NT2/D1 (cell line): Measurements from ENCODE around the gene IRX4.

Experiments used
- DNase-seq: peaks from one replicate; pipeline ENCODE4 v3.0.0-alpha.2; 2011; ENCODE audit warnings: low read depth, low spot score
- H3K27me3 ChIP-seq: 2 replicates; pipeline ENCODE4 v1.6.0; 2011; ENCODE audit warnings: mild to moderate bottlenecking; ENCODE audit not compliant: insufficient read length, insufficient read depth
- H3K36me3 ChIP-seq: 2 replicates; pipeline ENCODE4 v1.6.1; 2011; ENCODE audit warnings: mild to moderate bottlenecking, low read length, mixed read lengths; ENCODE audit not compliant: insufficient read depth, insufficient read length
- H3K4me1 ChIP-seq: 2 replicates; pipeline ENCODE4 v1.5.1; 2011; ENCODE audit not compliant: insufficient read depth, insufficient read length
- H3K4me3 ChIP-seq: 2 replicates; pipeline ENCODE4 v1.5.1; 2011; ENCODE audit warnings: low read depth; ENCODE audit not compliant: insufficient read length
- H3K9ac ChIP-seq: 2 replicates; pipeline ENCODE4 v1.6.0; 2011; ENCODE audit warnings: low read depth; ENCODE audit not compliant: insufficient read length
- H3K9me3 ChIP-seq: 2 replicates; pipeline ENCODE4 v1.5.1; 2011; ENCODE audit warnings: mild to moderate bottlenecking, low read length; ENCODE audit not compliant: insufficient read depth
- SUZ12 ChIP-seq: IDR thresholded peaks from 2 replicates; pipeline ENCODE4 v1.6.1; 2011; ENCODE audit not compliant: insufficient read length, insufficient read depth; ENCODE audit errors: extremely low read depth
- YY1 ChIP-seq: IDR thresholded peaks from 2 replicates; pipeline ENCODE4 v1.6.1; 2011; ENCODE audit not compliant: insufficient read length, insufficient read depth
- ZNF274 ChIP-seq: IDR thresholded peaks from 2 replicates; pipeline ENCODE4 v1.6.1; 2011; ENCODE audit warnings: mild to moderate bottlenecking, low read depth, low read length

The IRX4 gene

DNA sequence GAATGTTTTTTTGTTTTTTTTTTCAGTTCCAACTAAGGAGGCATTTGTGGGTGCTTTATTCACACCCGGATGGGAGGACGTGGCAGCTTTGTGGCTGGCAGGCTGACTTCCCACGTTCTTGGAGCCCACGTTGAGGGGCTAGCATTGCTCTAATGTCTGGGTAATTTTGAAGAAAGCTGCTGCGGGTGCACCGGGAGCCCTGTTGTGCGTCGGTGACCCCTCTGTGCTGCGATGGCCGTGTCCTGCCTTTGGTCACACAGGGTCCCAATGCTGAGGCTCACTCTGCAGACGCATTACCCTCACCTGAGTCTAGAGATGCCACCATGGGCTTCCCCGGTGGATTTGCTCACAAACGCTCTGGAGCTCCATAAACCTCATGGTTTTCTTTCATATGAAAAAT lies 47.3 kb downstream of the IRX4 start:
- Histone ChIP-seq H3K9ac (no peak overlapping the region), H3K36me3 (no peaks in the 10 kb centered on the region), H3K9me3 (no peaks in the 10 kb centered on the region), H3K27me3 (no peaks in the 10 kb centered on the region), H3K4me3 (no peak overlapping the region), H3K4me1 (peaks cover 14% of the 10 kb centered on the region)
- DNase-seq, result no peak
- no peak for TF ChIP-seq ZNF274
- no peak for TF ChIP-seq YY1
- TF ChIP-seq SUZ12, result no peak

DNA sequence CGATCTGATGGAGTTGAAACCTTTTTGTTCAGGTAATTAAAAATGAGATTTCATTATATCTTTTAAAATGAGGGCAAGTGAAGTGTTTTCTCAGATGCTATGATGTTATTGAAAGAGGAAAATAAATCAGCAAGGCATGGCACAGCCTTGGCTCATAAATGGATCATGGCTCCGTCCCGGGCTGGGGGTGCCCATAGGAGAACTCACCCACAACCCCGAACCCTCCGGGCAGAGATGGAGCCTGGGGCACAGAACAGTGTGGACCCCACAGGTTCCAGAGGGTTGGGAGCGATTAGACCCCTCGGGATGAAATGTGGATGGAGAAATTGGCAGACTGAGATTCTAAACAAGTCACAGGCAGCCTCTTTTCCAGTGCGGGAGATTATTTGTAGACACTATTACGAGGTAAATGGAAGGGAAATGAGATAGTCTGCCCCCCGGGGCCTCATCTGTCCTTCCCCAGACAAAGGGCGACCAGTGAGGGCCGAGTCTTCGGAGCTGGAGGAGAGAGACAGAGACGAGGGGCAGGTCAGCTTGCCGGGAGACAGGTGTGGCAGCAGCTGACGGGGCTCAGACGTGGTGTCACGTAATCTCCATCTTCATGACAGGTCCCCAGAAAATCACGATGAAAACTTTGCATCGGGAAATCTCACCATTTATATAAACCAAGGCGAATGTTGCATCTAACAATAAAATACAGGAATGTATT lies 47.9 kb downstream of the IRX4 start:
- Histone ChIP-seq H3K9ac (no peak overlapping the region), H3K27me3 (no peaks in the 10 kb centered on the region), H3K4me3 (no peak overlapping the region), H3K4me1 (peaks cover 14% of the 10 kb centered on the region), H3K9me3 (no peaks in the 10 kb centered on the region), H3K36me3 (no peaks in the 10 kb centered on the region)
- TF ChIP-seq YY1 (no peak), SUZ12 (no peak), ZNF274 (no peak)
- no peak for DNase-seq

DNA sequence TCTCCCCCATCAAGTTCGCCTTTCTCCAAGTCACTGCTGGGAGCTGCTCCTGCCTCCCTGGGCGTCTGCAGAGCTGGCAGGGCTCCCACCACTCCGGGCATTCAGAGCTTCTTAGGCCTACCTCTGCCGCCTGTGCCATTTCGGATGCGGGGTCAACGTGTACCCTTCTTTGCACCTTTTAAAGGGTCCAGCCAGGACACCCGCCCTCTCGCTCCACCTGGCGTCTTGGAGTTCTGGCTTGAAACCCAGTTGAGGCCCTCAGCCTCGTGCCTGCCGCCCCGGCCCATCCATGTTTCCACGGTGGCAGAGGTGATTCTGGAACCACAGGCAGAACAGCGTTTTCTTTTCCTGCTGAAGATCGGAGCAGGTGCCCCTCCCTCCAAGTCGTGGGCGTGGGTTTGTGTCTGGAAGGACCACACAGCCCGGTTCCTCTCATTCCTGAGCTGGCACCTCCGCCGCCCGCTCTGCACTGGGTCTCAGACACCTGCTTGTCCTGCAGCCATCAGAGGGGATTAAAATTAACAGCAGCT lies 48.6 kb downstream of the IRX4 start:
- no peak for DNase-seq
- Histone ChIP-seq H3K4me1 (peaks cover 14% of the 10 kb centered on the region), H3K9ac (no peak overlapping the region), H3K9me3 (no peaks in the 10 kb centered on the region), H3K4me3 (no peak overlapping the region), H3K36me3 (no peaks in the 10 kb centered on the region), H3K27me3 (no peaks in the 10 kb centered on the region)
- no peak for TF ChIP-seq YY1
- no peak for TF ChIP-seq SUZ12
- no peak for TF ChIP-seq ZNF274

DNA sequence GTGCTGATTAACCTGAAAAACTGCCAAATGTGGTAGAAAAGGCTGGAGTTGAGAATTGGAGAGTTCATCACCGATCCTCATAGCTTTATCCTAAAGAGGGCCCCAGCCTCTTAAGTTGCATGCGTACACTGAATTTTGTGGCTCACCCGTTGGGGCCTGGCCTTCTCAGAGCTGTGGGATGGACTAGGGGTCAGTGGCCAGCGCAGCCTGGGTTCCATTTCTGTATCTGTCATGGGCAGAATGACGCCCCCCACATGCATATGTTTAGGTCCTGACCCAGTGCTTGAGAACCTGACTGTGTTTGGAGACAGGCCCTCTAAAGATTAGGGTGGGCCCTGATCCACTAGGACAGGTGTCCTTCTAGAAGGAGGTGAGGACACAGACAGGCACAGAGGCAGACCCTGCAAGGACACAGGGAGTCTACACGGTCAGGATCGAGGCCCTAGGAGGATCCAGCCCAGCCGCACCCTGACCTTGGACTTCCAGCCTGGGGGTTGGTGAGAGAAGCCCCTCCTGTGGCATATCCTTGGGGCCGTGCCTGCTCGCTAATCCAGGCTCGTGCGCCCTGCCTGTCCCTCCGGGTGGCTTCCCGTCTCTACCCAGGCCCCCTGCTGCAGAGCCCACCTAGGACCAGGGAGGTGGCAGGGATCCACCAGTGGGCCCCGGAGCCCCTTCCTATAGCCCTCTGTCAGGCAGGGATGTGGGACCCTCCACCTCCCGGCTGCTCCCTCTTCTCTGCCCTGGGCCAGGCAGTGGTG lies 49.3 kb downstream of the IRX4 start:
- Histone ChIP-seq H3K36me3 (no peaks in the 10 kb centered on the region), H3K9me3 (no peaks in the 10 kb centered on the region), H3K27me3 (no peaks in the 10 kb centered on the region), H3K4me1 (peaks cover 14% of the 10 kb centered on the region), H3K9ac (no peak overlapping the region), H3K4me3 (no peak overlapping the region)
- TF ChIP-seq ZNF274 (no peak), SUZ12 (no peak), YY1 (no peak)
- DNase-seq, result no peak

DNA sequence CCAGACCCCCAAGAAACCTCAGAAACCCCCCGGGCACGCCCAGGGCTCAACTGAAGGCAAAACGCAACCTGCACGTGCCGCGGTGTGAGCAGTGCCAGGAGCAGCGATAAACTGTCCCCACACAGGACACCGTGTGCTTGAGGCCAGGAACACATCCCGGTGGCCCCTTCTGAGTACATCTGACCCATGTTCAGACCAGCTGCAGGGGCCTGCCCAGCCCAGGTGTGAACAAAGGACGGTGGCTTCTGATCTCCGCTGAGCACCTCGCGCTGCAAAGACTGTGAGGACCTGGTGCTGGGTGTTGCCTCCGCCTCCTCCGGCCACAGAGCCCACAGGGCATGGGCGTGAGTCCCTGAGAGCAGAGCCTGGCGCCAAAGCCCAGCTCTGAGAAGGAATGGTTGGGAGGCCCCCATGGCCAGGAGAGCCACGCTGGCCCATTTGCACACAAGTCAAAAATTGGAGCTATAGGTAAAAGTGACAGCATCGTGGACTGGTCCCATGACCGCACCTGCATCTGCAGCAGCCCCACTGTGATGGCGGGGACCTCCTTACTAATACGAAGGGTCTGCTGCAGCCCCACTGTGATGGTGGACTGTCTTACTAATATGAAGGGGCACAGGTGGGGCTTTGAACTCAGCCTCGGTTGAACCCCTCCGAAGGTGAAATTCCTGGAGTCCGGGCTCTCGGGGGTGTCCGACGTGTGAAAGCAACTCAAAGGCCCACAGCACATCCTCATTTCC lies 50.0 kb downstream of the IRX4 start:
- Histone ChIP-seq H3K4me1 (peaks cover 17% of the 10 kb centered on the region), H3K9me3 (no peaks in the 10 kb centered on the region), H3K36me3 (no peaks in the 10 kb centered on the region), H3K9ac (no peak overlapping the region), H3K4me3 (no peak overlapping the region), H3K27me3 (no peaks in the 10 kb centered on the region)
- no peak for TF ChIP-seq ZNF274
- no peak for TF ChIP-seq YY1
- no peak for TF ChIP-seq SUZ12
- DNase-seq, result no peak

DNA sequence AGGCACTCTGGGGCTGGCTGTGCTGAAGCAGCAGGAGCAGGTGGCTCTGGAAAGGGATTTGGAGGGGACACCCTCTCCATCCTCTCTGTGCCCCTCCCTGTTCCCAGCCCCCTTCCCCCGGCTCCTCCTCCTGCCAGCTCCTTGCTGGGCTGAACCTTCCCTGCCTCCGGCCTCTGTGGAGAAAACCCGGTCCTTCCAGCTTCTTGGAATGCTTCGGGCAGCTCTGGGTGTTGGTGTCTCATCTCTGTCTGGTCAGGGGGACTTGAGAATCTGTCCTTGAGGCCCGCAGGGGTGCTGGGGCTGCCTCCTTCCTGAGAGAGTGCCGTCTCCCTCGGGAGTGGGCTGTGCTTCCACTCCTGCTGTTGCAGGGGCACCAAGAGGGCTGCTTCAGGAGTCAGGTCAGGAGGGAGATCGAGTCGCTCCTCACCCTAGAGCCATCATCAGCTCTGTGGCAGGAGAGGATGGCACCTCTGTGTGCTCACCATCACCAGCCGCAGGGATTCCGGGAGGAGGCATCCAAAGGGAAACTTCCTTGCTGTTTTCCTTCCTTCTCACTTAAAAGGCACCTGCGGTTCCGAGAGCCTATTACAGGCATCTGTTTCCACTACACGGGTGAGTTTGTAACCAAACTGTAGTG lies 50.9 kb downstream of the IRX4 start:
- TF ChIP-seq SUZ12 (no peak), ZNF274 (no peak), YY1 (no peak)
- no peak overlapping the region for H3K4me3 ChIP-seq
- no peaks in the 10 kb centered on the region for H3K27me3 ChIP-seq
- no peak overlapping the region for H3K9ac ChIP-seq
- peaks cover 14% of the 10 kb centered on the region for H3K4me1 ChIP-seq
- H3K9me3 ChIP-seq, result no peaks in the 10 kb centered on the region
- no peak for DNase-seq
- H3K36me3 ChIP-seq, result peaks cover 4% of the 10 kb centered on the region
